Lung (tissue), 12 donors: Measurements from ENCODE around the gene GFRA1. TPM values are rescaled to one million over a fixed set of nuclear protein-coding genes. Genes with fewer than 3 reads are reported as not detected.
A peak's percentile ranks its signal among the peaks of the same experiment; 100 is the strongest.

Experiments
- ATAC-seq: fragments of 200-7000 bp; cut with Tn5 transposase; one replicate; pipeline ENCODE4 v1.9.1; 2020; ENCODE audit warnings: moderate number of reproducible peaks; ENCODE audit not compliant: insufficient read depth, low FRiP score
- DNase-seq, 3 donors: peaks; one replicate each; pipeline ENCODE4 v3.0.0-alpha.2; 2013 to 2017
- H3K27ac ChIP-seq, 2 donors: one replicate each; pipeline ENCODE4 v1.5.1; 2013; ENCODE audit warnings: mild to moderate bottlenecking in 2 of 2, moderate library complexity in 2 of 2, control low read depth in 1 of 2, inconsistent platforms in 1 of 2, low read depth in 1 of 2, low read length in 1 of 2
- H3K27me3 ChIP-seq, 3 donors: one replicate each; pipeline ENCODE4 v1.5.1; 2013; ENCODE audit warnings: low read length in 2 of 3; ENCODE audit not compliant: control insufficient read depth in 3 of 3, insufficient read depth in 3 of 3
- H3K36me3 ChIP-seq, 4 donors: one replicate each; pipeline ENCODE4 v1.5.1; 2013; ENCODE audit warnings: low read length in 4 of 4, mild to moderate bottlenecking in 1 of 4, moderate library complexity in 1 of 4; ENCODE audit not compliant: control insufficient read depth in 4 of 4, insufficient read depth in 4 of 4
- H3K4me1 ChIP-seq, 5 donors: one replicate each; pipeline ENCODE4 v1.5.1; 2013; ENCODE audit warnings: low read length in 5 of 5, mild to moderate bottlenecking in 2 of 5, moderate library complexity in 1 of 5; ENCODE audit not compliant: control insufficient read depth in 5 of 5, insufficient read depth in 5 of 5
- H3K4me3 ChIP-seq: one replicate; pipeline ENCODE4 v1.5.1; 2013; ENCODE audit warnings: mild to moderate bottlenecking, control low read depth, moderate library complexity
- H3K9ac ChIP-seq, 2 donors: one replicate each; pipeline ENCODE4 v1.5.1; 2013; ENCODE audit warnings: low read length in 2 of 2, control low read depth in 1 of 2; ENCODE audit not compliant: insufficient read depth in 1 of 2
- H3K9me3 ChIP-seq, 4 donors: one replicate each; pipeline ENCODE4 v1.5.1; 2013; ENCODE audit warnings: low read length in 3 of 4, mild to moderate bottlenecking in 1 of 4, moderate library complexity in 1 of 4; ENCODE audit not compliant: control insufficient read depth in 4 of 4, insufficient read depth in 3 of 4
- WGBS, 2 donors: extraction: QIAGEN DNeasy Blood & Tissue Kit; methylation state at CpG; one replicate each; pipeline ENCODE4 v1.1.7; 2013; 5-methylcytosine and 5-hydroxymethylcytosine counted together
- polyA plus RNA-seq, 2 donors: library from polyadenylated mRNA; stranded (reverse); fragments of 200-250 nt; gene quantifications; one replicate each; pipeline ENCODE4 v1.2.1, GENCODE V29; 2013
- total RNA-seq, 2 donors: library from RNA; depleted of rRNA in 1 of 2; stranded (reverse); fragments of >200 nt in 1 of 2; gene quantifications; one replicate each; pipeline ENCODE4 v1.2.1, GENCODE V29; 2014 to 2021
- TF ChIP-seq, protein P1 (sequence below): IDR thresholded peaks from 2 replicates; pipeline ENCODE4 v1.5.1; 2012; ENCODE audit warnings: mild to moderate bottlenecking; ENCODE audit errors: control extremely low read depth, extremely low read depth
- donor health status: control.
- donor health status: control.
- donor health status: Bipolar disorder and iron deficiency.
- donor health status: healthy.
- donor health status: DM: yes; HTN: yes; CAD: no.

Gene GFRA1
- total and polyA plus RNA-seq, 4 donors = 0.51 to 30.4 (median 1.4) TPM

DNA sequence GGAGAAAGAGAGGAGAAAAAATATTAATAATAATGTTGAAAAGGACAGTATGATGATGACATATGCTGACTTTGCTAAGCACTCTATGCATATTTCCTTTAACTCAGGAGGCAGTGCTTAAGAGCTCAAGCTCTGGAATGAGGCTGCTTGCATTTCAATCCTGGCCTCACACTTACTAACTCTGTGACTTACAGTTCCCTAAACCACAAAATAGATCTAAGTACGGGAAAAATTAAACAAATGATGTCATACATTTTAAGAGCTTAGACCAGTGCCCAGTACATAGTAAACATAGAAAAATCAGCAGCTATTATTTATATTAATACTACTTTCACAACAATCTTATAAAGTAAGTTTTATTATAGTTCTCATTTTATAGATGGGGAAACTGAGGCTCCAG lies 61.3 kb downstream of the GFRA1 start:
- DNase-seq = peak in 2 of 3 donors; percentile 48 to 65

DNA sequence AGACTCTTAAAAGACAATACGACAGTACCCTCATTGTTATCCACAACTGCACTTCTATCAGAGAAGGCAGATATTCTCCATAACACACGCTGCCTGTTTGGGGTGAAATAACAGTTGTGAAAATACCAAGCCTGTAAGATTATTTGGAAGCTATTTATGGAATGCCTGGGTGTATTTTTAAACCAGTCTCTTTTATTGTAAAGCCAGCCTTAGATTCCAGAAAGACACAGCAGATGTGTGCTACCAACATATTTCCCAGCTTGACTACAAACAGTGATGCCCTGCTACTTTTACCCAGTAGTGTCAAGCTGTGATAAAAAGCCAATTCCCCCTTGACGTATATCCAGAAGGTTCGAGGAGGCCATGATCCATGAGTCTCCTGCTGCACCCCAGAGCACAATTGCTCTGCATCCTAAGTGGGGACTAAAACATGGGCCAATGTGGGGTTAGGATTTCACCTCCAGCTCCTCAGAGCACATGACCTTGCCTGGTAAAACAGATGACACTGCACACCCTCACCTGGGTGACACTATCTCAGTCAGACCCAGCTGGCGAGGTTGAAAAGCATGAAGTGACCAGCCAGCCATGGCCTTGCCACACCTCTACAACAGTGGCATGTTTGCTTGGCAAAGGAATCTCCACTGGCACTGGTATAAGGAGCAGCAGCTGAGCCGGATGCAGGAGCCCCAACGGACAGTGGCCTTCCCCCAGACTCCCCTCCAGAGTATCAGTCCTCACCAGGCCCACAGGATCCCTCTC lies 62.2 kb downstream of the GFRA1 start:
- no peaks in the 10 kb centered on the region for H3K9me3 ChIP-seq
- H3K4me1 ChIP-seq = peaks cover 0 to 7% (median 0%) of the 10 kb centered on the region in 5 donors
- DNase-seq (peak in 1 of 3 donors; percentile 6), ATAC-seq (no peak)
- H3K4me3 ChIP-seq = no peak overlapping the region
- H3K27me3 ChIP-seq = no peaks in the 10 kb centered on the region
- 76 to 87% methylated on average over 7 of the region's 7 CpGs for WGBS, 2 donors
- TF ChIP-seq, protein P1, sequence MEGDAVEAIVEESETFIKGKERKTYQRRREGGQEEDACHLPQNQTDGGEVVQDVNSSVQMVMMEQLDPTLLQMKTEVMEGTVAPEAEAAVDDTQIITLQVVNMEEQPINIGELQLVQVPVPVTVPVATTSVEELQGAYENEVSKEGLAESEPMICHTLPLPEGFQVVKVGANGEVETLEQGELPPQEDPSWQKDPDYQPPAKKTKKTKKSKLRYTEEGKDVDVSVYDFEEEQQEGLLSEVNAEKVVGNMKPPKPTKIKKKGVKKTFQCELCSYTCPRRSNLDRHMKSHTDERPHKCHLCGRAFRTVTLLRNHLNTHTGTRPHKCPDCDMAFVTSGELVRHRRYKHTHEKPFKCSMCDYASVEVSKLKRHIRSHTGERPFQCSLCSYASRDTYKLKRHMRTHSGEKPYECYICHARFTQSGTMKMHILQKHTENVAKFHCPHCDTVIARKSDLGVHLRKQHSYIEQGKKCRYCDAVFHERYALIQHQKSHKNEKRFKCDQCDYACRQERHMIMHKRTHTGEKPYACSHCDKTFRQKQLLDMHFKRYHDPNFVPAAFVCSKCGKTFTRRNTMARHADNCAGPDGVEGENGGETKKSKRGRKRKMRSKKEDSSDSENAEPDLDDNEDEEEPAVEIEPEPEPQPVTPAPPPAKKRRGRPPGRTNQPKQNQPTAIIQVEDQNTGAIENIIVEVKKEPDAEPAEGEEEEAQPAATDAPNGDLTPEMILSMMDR = no peak
- no peaks in the 10 kb centered on the region for H3K36me3 ChIP-seq
- peak overlapping the region in 1 of 2 donors; percentile 33 for H3K9ac ChIP-seq
- no peak overlapping the region for H3K27ac ChIP-seq

More for the DNA sequence above, 61.3 kb downstream of the GFRA1 start:
- 12 to 44% methylated on average over 1 of the region's 1 CpG for WGBS, 2 donors
- Histone ChIP-seq H3K36me3 (no peaks in the 10 kb centered on the region), H3K9me3 (no peaks in the 10 kb centered on the region), H3K4me1 (peaks cover 0 to 7% (median 0%) of the 10 kb centered on the region in 5 donors), H3K9ac (no peak overlapping the region), H3K27me3 (no peaks in the 10 kb centered on the region), H3K4me3 (no peak overlapping the region), H3K27ac (no peak overlapping the region)
- TF ChIP-seq, protein P1 = no peak
- ATAC-seq = no peak

DNA sequence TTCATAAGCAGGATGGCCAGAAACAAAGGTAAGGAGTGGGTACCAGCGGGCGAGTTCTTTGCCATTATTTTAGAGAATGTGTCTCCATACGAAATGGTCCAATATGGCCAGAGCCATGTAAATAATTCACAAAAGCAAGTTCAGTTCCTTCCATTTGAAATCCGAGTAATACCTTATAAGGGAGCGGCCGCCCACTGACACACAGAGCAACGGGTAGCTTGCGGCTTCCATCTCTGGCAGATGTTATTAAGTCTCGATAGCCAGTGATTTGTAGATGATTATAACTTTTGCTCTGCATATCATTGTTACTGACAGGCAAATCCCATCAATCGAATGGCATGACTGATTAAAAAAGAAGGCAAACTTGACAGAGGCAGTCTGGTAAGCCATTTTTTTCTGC lies 63.2 kb downstream of the GFRA1 start:
- no peaks in the 10 kb centered on the region for H3K27me3 ChIP-seq
- peaks cover 0 to 7% (median 0%) of the 10 kb centered on the region in 5 donors for H3K4me1 ChIP-seq
- DNase-seq (no peak), ATAC-seq (no peak)
- TF ChIP-seq, protein P1 = no peak
- 93% methylated on average over 10 of the region's 10 CpGs for WGBS, 2 donors
- no peak overlapping the region for H3K27ac ChIP-seq
- H3K9ac ChIP-seq = no peak overlapping the region
- H3K36me3 ChIP-seq = no peaks in the 10 kb centered on the region
- no peaks in the 10 kb centered on the region for H3K9me3 ChIP-seq
- H3K4me3 ChIP-seq = no peak overlapping the region
